Measurements from ENCODE around the gene VPS33B.
"Not testable (repeated sequence)": the region's sequence is repeated elsewhere in the genome, so short reads cannot be mapped to it uniquely, and the experiment has no call there.

The VPS33B gene

DNA sequence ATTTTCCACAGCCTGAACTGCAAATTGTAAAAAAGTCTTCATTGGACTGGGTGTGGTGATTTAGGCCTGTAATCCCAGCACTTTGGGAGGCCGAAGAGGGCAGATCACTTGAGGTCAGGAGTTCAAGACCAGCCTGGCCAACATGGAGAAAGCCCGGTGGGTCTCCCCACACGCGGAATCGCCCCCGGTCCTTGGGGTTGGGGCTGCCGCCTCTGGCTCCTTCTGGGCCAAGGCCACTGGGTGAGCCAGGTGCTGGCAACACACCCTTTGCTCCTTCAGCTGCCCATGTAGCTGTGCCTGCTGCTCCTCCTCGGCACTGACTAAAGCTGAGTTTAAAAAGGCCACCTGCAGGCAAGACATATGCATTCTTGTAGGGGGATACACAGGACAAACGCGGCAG, 9.4 kb upstream of the VPS33B start:
- DNase-seq = no peak

DNA sequence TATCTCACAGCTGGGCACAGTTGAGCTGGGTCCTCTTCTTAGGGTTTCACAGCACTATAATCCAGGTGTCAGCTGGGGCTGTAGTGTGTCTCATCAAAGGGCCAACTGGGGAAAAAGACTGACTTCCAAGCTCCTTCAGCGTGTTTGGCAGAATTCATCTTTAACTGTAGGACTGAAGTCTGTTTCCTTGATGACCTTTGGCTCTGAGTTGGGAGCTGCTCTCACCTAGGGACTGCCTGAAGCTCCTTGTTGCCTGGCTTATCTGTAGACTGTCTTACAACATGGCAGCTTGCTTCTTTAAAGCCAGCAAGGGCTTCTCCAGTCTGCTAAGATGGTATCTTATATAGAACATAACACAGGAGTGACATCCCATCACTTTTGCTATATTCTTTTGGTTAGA, 5.3 kb upstream of the VPS33B start:
- no peak for DNase-seq

DNA sequence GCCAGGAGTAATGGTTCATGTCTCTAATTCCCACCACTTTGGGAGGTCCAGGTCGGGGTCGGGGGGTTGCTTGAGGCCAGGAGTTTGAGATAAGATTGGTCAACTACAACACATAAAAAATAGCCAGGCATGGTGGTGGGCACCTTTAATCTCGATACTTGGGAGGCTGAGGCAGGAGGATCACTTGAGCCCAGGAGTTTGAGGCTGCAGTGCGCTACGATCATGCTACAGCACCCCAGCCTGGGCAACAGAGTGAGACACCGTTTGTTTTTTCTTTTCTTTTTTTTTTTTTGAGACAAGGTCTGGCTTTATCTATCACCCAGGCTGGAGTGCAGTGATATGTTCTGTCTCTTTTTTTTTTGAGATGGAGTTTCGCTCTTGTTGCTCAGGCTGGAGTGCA, 1.3 kb upstream of the VPS33B start:
- DNase-seq = no peak

DNA sequence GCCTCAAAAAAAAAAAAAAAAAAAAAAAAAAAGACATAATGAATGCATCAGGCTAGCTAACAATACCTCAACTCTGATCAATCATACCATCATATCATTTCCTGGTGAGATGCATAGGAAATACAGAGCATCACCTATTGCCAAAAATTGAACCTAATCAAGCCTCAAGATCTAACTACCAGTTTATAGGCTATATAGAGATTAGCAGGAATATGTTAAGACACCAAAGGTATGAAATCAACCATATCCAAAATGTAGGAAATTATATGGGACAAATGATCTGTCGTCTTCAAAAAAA, 387 bp upstream of the VPS33B start:
- no peak for DNase-seq

DNA sequence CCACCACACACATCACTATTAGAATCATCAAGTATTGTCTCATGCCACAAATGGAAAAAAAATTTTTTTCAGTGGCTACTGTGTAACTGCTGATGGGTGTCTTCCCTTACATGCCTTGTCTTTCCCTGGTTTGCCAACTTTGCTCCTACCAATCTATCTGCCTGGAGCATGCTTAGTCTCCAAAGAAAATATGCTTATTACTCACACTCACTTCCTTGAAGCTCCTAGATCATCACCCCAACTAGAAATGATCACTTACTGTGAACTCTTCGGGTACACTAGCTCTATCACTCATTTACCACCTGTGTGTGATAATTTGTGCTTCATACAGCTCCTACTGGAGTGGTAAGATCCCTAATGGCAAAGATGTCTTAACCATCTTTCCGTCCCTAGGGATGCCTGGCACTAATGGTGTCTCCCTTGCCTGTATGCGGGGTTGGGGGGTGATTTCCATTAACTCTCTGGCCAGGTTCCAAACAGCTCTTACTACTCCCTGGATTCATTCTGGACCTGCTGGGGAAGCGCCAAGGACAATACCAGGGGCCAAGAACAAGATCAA, 799 bp downstream of the VPS33B start:
- DNase-seq = peak; percentile 28

DNA sequence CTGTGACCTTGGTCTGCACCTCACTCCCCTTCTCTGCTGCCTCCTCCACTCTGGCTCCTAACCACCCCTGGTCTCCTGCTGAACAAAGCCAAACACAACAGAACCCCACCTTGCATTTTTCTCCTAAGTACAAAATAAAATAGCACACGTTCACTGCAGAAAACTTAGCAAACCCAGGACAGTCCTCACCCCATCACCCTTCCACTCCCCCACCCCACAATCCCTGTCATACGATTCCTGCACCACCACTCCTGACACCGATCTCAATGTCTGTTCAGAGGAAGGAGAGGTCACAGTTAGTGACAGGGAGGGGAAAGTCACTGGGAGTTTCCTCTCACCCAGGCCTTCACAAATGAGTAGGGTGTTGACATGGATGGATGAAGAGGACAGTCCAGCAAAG, 4.2 kb downstream of the VPS33B start:
- DNase-seq = no peak

DNA sequence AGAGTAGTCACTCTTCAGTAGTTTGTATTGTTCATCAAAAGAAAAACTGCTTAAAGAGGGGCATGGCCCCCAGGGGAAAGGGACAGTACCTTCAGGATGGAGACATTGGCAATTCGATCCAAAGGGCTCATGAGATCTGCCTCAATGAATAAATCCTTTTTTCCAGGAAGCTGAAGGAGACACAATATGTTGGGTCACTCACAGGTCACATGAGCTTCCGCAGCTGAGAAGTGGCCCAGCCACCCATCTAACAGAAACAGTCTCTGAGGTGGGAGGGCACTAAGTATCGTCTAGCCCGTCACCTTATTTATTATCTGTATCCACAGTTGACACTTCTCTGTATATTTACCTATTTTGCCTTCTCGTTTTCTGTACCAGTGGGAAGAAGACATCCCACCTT, 4.7 kb downstream of the VPS33B start:
- no peak for DNase-seq

DNA sequence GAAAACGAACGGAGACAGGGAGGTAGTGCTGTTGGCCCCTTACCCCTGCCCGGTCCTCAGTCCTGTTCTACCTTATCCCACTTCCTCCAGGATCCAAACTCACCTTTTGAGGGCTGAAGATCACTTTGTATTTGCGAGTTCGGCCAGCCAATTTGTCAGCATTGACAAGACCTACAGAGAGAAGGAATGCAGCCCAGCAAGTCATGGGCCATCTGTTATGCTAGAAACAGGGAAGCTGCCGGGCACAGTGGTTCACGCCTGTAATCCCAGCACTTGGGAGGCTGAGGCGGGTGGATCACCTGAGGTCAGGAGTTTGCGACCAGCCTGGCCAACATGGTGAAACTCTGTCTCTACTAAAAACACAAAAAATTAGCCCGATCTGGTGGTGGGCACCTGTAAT, 8.7 kb downstream of the VPS33B start:
- DNase-seq = not testable (repeated sequence)

DNA sequence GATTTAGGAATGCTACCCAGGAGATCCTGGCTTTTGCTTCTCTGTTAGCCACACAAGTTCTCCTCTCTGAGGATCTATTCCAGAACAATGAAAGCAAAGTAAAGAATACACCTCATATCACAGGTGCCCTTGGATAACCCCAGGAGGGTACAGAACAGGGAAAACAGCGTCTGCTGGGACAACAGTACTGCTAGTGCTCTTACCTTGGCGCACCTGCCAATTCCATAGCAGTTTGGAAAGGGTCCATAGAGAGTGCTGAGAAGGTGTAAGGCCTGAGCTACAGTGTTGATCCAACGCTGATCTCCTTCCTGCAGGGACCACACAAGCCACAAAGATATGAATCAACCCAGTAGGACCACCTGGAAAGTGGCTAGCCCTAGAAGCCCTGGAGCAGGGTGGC, 15.1 kb downstream of the VPS33B start:
- no peak for DNase-seq

DNA sequence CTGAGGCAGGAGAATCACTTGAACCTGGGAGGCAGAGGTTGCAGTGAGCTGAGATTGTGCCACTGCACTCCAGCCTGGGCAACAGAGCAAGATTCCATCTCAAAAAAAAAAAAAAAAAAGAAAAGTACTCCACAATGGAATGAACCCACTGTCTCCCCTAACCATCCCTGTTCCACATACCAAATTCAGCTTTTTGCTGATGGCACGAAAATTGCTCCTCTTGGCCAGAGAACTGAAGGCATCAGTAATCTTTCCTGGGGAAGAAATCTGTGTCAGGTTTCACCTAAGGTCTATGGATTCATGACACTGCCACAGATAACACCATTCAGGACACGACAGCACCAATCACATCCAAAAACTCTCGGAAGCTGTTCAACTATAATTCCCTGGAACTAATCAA, 21.2 kb downstream of the VPS33B start:
- no peak for DNase-seq

DNA sequence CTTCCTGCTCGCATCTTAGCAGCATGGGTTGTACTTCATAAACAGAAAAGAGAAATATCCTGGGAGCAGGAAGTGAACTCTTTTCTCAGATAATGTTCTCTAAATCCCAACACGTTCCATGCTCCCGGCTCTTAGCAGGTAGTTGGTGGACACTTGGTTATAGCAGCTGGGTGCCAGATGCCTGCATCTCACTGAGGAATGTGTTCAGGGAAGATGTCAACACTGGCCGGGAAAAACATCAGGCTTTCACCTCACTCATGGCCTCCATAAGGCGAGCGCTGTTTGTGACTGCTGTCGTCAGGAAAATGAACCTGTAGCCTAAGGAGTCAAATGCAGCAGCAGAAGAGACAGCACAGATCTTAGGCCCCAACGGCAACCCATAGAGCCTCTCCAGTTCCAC, 23.7 kb downstream of the VPS33B start:
- DNase-seq = no peak

DNA sequence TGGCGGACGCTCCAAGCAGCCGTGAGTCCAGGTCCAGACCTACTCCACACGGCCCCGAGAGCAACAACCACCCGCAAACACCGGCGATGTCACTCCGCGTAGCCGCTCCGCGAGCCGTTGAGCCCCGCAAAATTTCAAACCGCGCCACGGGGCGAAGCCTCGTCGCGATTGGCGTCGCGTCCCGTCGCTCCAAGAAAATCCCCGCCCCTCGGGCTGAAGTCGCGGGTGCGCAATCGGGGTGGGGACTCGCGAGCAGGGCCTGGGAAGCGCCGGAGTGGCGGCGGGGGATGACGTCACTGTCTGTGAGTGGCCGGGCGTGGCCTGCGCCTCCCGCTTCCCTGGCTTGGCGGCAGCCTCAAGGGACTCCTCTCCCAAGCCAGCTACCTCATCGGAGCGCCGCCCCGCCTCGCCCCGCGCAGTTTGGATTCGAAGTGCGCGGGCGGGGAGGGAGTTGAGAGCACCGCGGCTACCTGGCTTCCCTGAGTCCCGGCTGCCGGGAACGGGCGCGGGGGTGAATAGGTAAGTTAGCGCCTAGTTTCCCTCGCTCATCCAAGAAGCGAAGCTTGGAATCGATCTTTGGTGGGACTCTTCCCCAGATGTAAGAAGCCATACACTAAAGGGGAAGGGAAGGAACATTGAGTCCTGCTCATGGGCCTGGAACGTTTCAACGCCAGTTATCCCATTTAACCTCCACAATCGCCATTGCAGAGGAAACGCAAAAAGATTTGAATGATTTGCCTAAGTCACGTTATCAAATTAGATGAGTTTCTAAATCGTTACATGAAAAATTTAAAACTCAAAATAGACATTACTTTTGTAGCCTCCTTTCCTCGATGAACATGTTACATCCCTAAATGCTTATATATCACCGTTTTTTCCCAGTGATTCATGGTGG, 27.7 kb downstream of the VPS33B start, which contains the start of gene PRC1:
Gene PRC1 (minus strand): TSS at position 119 of the 895 bp plus-strand sequence. CDS start 118 bp downstream, at position 1.
- peak; percentile 99 for DNase-seq

DNA sequence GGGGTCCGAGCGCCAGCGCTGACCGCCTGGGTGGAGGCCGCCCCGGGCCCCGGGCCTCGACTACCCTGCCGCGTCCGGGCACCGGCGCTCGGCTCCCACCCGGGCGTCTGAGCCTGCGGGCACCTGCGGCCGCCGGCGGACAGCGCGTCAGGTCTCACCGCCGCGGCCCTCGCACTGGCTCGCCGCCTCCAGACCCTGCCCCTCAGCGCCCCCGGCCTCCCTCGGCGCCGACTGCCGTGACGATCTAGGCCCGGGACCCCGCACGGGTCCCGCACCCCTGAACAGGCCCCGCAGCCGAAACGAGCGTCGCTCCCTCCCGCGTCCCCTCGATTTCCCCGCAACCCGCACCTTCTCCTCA, 28.4 kb downstream of the VPS33B start:
- DNase-seq = no peak

DNA sequence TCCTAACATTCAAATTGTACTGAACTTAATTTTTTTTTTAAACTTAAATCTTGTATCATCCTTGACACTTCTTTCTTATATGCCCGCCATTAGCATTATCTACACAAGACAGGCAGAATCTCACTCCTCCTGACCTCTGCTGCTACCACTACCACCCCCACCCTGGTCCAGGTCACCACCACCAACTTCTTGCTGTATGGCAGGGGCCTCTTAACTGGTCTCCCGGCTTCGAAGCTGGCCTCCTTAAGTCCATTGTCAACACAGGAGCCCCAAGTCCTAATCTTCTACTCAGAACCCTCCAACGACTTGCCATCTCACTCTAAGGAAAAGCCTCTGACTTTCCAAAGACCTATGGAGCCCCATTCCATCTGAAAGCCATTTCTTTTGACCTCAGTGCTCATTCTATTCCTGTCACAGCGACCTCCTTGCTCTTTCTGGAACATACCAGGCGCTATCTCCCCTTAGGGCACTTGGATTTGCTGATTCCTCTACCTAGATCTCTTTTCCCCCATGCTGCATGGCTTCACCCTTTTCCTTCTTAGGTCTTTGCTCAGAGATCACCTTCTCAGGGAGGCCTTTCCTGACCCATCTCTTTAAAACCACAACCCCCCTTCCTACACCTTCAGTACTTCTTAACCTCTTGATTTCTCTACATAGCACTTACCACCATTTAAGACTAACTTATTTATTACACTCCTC, 30.7 kb downstream of the VPS33B start:
- DNase-seq = no peak

DNA sequence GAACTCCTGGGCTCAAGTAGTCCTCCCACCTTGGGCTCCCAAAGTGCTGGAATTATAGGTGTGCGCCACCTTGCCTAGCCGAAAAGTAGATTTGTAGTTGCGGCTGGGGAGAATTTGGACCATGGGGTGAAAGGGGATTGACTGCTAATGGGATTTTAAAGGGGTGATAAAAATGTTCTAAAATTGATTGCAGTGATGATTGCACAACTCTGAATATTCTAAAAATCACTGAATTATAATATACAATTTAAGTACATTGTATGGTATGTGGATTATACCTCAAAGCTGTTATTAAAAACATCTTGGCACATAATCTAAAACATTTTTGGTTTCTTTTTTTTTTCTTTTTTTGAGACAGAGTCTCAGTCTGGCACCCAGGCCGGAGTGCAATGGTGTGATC, 31.9 kb downstream of the VPS33B start:
- no peak for DNase-seq

DNA sequence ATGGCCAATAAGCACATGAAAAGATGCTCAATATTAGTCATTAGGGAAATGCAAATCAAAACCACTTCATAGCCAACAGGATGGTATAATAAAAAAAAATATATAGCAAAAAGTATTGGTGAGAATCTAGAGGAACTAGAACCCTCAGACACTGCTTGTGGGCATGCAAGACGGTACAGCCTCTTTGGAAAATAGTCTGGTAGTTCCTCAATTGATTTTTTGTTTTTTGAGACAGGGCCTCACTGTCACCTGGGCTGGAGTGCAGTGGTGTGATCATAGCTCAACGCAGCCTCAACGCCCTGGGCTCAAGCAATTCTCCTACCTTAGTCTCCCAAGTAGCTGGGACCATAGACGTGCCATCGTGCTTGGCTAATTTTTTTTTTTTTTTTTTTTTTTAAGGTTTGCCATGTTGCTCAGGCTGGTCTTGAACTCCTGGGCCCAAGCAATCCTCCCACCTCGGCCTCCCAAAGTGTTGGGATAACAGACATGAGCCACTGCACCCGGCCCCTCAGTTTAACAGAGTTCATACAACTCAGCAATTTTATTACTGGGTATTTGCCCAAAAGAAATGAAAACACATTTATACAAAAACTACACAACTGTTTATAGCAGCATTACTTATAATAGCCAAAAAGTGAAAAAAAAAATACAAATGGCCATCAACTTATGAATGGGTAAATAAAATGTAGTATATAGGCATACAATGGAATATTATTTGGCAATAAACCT, 33.2 kb downstream of the VPS33B start:
- no peak for DNase-seq

DNA sequence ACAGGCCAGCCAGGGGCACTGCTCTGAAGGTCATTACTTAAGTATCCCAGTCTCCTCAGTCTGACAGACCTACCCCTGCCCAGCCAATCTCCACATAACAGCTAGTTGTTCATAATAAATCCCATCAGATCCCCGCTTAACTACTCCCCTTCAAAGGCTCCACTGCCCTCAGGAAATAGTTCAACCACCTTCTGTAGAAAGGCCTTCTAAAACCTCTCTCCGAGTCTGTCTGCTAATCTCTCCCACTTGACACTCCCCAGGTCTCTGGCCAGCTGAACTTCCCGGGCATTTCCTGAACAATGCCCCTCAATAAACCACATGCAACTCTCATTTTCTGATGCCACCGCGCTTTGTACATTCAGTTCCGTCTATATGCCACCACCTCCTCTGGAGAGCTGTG, 34.1 kb downstream of the VPS33B start:
- no peak for DNase-seq

DNA sequence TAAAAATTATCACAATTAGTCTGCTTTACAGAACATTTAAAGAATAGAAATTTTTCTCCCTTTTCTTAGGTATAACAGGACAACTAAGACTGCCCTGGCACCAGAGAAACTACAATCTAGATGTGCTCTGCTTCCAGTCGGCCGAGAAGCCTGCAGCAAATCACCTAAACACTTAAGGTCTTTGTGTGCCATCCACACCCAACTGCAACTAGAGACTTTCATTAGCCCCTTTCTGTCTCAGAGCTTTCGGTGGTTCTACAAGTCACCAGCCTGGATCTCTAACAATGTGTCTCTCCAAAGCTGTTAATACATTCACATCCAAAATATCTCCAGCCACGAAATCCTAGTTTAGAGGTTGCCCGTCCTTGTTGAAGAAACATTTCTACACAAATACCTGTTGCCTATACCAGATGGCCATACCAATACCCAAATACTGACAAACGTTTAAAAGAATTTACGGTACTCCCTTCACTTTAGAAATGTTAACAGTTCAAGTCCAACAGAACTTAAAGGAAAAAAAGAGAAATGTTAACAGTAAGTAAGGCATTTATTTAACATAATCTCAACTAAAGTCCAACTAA, 34.7 kb downstream of the VPS33B start:
- no peak for DNase-seq

DNA sequence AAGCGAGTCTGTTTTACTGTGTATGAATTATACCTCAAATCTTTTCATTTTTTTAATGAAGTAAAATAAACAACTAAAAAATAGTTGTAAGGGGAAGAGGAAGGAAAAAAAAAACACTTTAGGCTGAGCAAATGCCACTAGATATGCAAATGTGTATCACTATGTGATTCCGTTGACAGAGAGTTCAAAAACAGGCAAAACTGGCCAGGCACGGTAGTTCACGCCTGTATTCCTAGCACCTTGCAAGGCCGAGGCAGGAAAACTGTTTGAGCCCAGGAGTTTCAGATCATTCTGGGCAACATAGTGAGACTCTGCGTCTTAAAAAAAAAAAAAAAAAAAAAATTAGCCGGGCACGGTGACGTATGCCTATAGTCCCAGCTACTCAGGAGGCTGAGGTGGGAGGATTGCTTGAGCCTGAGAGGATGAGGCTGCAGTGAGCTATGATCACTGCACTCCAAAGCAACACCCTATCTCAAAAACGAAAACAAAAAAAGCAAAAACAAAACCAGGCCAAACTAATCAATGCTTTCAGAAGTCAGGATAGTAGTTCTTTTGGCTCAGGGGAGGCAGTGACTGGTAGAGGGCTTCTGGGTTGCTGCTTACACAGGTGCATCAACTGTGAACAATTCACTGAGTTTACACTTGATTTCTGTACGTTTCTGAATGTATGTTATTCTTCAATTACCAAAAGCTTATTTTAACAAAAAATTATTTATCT, 35.4 kb downstream of the VPS33B start:
- no peak for DNase-seq

DNA sequence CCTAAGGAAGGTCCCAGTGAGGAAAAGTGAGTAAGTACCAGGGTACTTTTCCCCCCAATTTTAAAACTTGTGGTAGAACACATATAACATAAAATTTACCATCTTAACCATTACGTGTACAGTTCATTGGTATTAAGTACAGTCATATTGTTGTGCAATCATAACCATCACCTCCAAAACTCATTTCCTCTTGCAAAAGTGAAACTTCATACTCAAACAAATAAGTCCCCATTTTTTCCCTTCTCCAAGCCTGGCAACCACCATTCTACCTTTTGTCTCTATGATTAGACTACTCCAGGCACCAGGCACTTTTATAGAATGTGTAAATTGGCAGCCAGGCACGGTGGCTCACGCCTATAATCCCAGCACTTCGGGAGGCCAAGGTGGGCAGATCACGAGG, 40.3 kb downstream of the VPS33B start:
- no peak for DNase-seq

DNA sequence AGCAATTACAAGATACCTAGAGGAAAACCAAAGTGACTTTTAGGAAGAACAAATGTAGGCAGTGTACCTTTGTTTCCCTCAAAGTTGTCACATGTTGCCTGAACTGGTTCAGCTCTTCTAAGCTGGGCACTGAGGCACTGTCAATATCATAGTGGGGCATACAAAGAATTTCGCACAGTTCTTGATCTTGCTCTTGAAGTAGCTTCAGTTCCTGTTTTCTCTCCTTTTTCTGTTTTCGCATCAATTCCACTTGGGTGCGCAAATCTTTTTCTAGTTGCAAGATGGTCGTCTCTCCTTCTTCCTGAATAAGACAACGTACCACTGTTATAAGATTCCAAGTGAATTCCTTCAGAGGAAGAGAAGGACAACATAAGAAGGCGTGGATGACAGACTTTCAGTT, 40.7 kb downstream of the VPS33B start:
- DNase-seq = no peak

DNA sequence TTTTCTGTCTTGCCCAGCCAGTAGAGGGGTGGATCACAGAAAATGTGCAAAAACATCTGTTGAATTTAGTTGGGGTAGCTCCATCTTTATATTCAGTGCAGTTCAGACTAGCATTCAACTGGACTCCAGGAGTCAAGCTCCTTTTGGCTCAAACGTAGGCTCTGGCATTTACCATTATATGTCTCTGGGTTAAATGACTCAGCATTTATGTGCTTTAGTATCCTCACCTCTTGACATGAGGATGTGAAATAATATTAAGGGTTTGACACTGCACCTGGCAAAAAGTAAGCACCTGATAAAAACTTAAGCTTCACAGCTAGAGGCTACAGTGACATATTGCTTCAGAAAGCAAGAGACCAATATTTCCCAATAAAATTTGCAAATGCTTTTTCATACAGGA, 42.8 kb downstream of the VPS33B start:
- DNase-seq = no peak

DNA sequence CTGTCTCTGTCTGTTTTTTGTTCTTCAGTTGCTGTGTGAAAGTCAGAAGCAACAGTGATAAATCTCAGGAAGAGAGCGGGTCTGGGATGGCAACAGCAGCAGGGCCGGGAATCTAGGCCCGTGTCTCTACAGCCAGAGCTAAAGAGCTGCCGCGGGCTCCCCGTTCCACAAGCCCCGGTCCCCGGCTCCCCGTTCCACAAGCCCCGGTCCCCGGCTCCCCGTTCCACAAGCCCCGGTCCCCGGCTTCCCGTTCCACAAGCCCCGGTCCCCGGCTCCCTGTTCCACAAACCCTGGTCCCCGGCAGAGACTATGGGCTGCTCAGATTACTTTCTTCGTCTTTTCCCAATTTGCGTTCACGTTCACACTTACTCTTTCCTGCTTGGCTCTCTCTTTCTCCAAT, 48.2 kb downstream of the VPS33B start:
- no peak for DNase-seq
